GM19463 (cell line): Measurements from ENCODE around the gene ZCCHC10.

Experiments
- ATAC-seq: cut with Tn5 transposase; IDR thresholded peaks from one replicate; pipeline ENCODE4 v1.9.1; 2021; ENCODE audit warnings: mild to moderate bottlenecking, moderate library complexity; ENCODE audit not compliant: unreplicated experiment

The ZCCHC10 gene

DNA sequence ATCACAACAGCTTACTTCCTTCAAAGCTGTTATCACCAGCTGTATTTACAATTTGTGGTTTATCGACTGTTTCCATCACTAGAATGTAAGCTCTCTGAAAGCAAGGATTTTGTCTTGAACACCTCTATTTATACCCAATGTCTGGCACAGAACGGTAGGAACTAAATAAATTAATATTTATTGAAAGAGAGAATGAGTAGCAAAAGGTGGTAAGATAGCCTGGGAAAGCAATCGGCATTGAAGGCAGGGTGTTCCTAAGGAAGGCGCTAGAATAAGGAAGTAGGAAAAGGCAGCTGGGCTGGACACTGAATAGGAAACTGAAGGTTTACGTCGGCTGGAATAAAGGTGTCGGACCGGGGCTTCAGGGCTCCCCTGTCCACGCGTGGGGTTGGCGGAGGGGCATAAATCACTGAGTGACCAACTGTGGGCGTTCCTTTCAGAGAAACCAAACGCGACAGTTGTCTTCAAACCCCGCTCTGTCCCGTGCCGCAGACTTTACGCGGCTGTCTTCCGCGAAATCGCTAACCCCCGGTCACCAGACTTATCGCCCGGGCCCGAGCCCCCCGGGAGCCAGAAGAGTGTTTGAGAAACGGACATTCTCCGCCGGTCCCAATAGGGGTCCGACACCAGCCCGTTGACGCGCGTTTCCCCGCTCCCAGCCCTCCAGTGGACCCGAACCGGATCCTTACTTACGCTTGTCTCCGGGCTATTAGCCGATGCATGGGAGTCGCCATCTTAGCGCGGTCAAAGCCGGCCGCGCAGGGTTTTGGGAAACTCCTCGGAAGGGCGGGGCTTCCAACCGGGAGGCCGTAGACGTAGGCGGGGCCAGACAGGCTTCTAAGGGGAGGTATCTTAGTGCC is at the start of gene ZCCHC10:
ZCCHC10 (minus strand) TSS at position 746 of the 860 bp plus-strand sequence; CDS start at position 734, 12 bp downstream.
- ATAC-seq = peak; percentile 98

DNA sequence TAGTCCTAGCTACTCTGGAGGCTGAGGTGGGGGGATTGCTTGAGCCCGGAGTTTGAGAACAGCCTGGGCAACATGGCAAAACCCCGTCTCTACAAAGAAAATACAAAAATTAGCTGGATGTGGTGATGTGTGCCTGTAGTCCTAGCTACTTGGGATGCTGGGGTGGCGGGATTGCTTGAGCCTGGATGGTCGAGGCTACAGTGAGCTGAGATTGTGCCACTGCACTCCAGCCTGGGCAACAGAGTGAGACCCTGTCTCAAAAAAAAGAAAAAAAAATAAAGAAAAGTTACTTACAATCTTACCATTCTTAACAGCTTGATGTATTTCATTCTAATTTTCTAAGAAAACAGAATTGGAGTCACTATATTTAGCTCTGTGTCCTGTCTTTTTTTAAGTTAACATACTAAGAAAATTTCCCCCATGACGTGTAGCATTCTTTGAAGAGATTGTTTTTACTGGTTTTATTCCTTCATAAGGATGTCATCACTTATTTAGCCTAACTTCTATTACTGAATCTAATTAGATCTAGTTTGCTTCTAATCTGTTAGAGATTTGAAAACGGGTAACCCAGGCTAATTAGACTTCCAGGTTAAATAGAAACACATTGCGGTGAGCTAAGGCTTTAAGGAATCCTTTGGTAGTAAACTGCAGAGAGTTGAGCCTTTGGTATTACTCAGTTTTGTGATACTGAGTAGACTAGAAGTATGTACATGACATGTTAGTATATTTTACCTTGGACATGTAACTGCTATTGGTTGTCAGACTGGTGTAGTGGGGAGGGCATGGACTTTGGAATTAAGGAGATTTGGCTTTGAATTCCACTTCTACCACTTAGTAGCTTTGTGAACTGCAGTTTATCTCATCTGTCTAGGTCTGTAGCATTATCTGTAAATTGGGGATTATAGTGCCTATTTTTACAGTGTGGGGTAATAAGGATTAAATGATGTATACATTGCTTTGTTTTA is 49.5 kb upstream of the ZCCHC10 start:
- ATAC-seq = no peak

DNA sequence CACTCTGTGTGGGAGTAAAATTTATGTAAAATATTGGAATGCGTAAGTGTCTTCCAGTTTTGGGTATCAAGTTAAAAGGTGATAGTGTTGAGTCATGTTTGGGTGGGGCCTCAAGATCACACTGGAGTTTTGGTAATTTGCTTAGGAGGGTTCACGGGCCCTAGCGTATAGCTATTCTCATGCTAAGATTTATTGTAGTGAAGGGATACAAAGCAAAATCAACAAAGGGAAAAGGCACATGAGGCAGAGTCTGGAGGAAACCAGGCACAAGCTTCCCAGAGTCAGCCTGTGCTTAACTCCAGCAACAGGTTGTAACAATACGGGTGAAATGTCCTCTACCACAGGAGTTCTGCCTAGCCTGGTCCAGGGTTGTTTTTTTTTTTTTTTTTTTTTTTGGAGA is 45.7 kb upstream of the ZCCHC10 start:
- no peak for ATAC-seq

- no peak for ATAC-seq
These were observed 39.7 kb upstream of the ZCCHC10 start for GRCh38 chr5:133066045-133066444.

GRCh38 chr5:133065471-133065870 is 39.1 kb upstream of the ZCCHC10 start:
- ATAC-seq = no peak

- ATAC-seq = no peak
These were observed 37.6 kb upstream of the ZCCHC10 start for GRCh38 chr5:133063965-133064364.

GRCh38 chr5:133062276-133062675 is 35.9 kb upstream of the ZCCHC10 start:
- no peak for ATAC-seq

DNA sequence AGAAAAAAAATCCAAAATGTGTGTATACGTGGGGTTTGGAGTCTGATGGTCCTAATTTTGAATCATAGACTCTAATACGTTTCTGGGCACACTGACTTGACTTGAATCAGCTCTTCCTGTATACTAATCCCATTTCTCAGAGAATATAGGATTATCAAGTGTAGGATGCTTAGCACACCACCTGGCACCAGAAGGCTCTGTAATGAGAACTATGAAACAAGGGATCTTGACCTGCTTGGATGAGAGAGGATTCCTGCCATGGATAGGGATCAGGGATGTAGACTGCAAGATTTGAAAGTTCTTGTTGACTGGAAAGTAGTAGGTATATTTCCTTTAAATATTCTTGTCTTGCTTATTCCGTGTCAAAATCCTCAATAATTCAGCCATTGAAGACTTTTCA is 33.3 kb upstream of the ZCCHC10 start:
- ATAC-seq = no peak

DNA sequence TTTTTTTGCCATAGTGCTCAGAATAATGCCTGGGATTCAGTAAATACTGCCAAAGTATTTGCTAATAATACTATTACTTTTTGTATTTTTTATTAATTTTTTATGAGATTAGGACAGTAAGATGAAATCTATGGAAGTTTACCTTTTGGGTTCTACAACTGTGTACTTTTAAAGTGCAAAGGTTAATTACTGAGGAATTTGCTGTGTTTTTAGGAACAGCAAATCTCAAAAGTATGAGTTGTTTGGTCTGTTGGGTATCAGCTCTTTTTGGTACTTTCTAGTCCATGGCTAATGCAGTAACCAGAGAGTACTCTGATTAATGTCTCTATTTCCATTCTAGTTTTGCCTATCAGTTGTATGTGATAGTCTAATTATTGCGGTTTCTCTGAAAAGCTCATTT is 30.5 kb upstream of the ZCCHC10 start:
- no peak for ATAC-seq

- ATAC-seq = no peak
These were observed 28.5 kb upstream of the ZCCHC10 start for GRCh38 chr5:133054697-133055471.

DNA sequence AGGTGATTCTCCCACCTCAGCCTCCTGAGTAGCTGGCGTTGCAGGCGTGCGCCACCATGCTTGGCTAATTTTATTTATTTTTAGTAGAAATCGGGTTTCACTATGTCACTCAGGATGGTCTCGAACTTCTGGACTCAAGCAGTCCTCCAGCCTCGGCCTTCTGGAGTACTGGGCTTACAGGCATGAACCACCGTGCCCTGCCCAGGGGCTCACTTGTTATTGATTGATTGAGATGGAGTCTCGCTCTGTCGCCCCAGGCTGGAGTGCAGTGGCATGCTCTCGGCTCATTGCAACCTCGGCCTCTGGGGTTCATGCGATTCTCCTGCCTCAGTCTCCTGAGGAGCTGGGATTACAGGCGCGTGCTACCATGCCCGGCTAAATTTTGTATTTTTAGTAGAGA is 27.1 kb upstream of the ZCCHC10 start:
- ATAC-seq = no peak

GRCh38 chr5:133052317-133053175 is 26.2 kb upstream of the ZCCHC10 start:
- ATAC-seq = peak; percentile 20

GRCh38 chr5:133051542-133052316 is 25.4 kb upstream of the ZCCHC10 start, which contains the start of gene HSPA4:
Gene HSPA4 (plus strand): TSS chr5:133052013. CDS start chr5:133052251, 238 bp downstream.
- peak; percentile 85 for ATAC-seq

DNA sequence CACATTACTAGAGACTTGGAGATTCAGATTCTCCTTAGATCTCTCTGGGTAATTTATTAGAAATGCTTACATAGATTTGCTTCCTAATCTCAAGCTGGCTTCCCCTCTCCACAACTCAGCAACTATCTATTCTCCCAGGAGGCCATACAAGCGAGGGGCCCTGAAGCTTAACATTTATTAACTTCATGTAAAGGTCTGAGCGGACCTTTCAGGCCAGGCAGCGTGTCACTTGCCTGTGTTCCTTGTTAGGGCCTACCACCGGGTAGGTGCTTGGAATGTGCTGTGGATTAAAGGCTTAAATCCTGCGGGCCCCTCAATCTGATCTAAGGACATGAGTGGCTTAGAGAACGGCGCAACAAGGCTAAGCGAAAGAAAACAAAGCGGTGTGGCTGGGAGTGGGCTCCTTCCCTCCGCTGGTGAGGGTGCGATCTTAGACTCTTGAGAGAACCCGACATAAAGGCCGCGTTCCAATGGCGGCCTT is 24.8 kb upstream of the ZCCHC10 start:
- ATAC-seq = no peak

- no peak for ATAC-seq
These were observed 24.2 kb upstream of the ZCCHC10 start for GRCh38 chr5:133050521-133050920.

GRCh38 chr5:133049726-133050048 is 23.3 kb upstream of the ZCCHC10 start:
- no peak for ATAC-seq

- no peak for ATAC-seq
These were observed 22.8 kb upstream of the ZCCHC10 start for GRCh38 chr5:133048993-133049725.

- ATAC-seq = no peak
These were observed 21.1 kb upstream of the ZCCHC10 start for GRCh38 chr5:133047404-133047803.
